NCI-H2107 treated with DMSO at 0.1 percent for 48 hours (cell line): ENCODE measurements around the gene ZNF804B.

ENCODE experiments used
- DNase-seq: peaks from one replicate; lab custom pipeline; 2025; ENCODE audit not compliant: unreplicated experiment; lab: John Stamatoyannopoulos, UW

ZNF804B gene

GRCh38 chr7:88759230-88760135 lies at the start of gene ZNF804B:
Gene ZNF804B (plus strand): TSS chr7:88759700. CDS start chr7:88759977, 277 bp downstream.
- DNase-seq = no peak

DNA sequence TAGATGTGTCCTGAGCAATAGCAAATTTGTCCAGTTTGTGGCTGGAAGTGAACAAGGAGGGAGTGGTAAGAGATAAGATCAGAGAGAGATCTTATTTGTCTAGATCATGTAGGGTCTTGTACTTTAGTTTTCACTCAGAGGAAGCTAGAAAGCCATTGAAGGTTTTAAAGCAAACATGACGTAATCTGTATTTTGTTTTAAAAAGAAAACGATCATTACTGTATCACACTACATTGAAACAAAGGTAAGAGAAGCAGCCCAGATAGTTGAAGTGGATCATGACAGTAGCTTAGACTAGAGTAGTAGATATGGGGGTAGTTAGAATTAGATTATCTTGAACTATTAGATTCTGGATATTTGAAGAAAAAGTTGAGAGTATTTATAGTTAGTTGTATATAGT lies 23.6 kb upstream of the ZNF804B start:
- no peak for DNase-seq

- DNase-seq = no peak
Measured at GRCh38 chr7:88737632-88738031, 21.9 kb upstream of the ZNF804B start.

DNA sequence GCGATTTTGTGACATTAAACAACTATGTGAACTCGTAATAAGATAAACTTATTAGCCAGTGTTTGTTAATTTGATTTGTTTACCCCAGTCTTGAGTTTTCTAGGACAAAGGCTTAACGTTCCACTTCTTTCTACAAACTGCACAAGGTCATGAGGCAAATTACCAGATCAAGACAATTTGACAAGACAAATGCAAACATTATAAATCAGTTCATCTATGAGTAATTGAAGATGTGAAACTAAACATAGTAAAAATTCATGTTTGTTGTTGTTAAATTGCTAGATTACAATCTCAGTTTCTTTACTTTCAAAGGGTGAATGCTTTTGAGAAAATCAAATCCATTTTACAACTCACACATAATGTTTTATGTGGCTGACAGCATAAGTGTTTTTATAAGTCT lies 13.4 kb upstream of the ZNF804B start:
- DNase-seq = no peak

DNA sequence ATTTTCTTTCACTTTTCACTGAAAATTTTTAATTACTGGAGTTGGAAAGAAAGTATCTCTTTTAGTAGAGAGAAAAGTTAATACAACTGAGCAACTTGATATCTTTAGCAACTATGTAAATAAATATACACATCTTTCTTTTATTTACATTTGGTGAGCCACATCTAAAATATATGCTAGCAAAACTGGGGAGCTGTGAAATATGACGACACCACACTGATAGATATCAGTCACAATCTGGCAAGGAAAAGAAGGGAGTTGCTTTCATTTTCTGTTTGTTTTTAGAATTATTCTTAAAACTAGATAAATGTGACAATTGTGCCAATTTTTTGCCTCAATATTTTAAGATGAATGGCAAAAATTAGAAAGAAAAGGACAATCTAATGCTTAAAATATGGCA lies 2.7 kb upstream of the ZNF804B start:
- DNase-seq = no peak

- no peak for DNase-seq
Measured at GRCh38 chr7:88757371-88757770, 2.1 kb upstream of the ZNF804B start.

DNA sequence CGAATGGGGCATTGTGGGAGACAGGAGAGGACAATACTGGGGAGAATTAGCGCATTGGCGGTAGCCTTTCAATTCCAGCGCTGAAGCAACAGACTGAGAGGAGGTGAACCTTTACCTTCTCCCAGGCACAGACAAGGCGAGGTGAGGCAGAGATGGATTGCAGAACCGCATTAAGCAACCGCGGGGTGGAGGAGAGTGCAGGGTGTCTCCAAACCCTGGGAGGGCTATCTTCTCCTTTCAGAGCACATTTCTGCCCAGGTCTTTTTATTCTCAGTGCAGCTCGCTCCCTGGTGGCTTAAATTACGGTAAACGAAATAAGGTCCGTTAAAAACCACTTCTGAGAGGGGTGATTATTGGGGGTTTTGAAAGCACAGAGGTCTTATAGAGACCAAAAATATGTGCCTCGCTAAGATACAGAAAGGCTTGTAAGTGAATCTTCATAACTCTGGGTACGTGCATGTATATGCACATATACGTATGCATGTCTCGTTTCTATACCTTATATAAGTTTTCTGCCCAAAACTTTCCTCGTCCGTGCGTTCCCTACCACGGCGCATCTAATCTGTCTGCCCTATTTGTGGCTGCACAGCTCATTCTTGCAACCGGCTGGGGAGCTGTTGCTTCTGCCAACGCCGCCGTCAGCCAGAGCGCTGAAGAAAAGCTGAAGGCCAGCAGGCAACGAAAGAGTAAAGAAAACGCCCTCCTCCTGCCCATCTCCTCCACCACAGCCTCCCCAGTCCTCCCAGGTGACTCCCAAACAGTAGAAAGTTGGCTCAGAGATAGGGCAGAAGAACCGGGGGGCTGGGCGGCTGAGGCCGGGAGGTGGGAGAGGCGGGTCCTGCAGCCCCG lies 895 bp upstream of the ZNF804B start:
- DNase-seq = no peak

DNA sequence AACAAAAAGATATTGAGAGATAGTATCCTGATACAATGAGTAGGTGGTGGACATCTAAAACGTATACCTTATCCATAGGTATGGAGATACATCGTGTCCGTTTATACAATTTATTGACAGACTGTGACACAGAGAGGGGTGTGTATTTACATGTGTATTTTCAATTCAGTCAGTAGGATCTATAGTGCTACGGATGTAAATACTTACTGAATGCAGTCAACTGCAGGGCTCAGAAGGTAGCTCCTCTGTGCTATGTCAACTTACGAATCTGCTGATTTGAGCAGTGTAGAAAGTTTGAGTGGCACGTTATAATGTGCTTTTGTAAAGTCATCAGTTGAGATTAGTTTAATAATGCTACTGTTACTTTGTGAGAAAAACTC lies 626 bp downstream of the ZNF804B start:
- DNase-seq = no peak

DNA sequence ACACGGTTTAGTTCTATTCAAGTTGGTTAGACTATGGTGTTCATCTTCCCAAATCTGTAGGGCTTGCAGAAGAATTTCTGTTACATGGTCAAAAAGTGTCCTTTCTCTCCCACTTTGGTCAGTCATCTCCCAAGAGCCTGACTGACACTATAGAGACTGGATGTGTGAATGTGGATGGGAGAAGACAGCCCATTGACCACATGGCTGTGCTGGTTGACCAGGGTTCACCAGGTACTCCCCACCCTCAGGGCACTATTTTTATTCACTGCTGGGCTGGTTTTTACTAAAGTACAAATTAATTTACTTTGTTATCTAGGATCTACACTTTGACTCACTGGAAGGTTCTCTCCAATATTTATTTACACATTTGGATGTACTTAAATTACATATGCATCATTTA lies 2.3 kb downstream of the ZNF804B start:
- no peak for DNase-seq

DNA sequence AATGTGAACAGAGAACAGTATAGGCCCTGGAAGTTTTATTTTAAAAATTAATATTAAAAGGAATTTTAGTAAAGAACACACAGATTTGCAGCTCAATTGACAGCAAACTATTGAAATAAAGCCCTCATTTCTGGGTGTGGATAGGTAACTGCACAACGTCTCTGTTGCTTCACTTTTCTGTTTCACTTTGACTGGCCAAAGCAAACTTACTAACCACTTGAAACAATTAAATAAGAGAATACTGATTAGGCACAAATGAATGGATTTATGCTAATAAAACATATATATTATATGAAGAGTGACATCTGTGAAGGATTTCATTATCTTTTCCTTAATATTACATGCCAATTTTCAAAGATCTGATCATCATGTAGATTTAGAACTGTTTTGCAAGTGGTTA lies 11.9 kb downstream of the ZNF804B start:
- no peak for DNase-seq

GRCh38 chr7:88772776-88773175 lies 13.3 kb downstream of the ZNF804B start:
- DNase-seq = no peak

GRCh38 chr7:88775838-88776237 lies 16.3 kb downstream of the ZNF804B start:
- DNase-seq = no peak

- DNase-seq = no peak
Measured at GRCh38 chr7:88787777-88788176, 28.3 kb downstream of the ZNF804B start.

- no peak for DNase-seq
Measured at GRCh38 chr7:88789480-88790064, 30.1 kb downstream of the ZNF804B start.

- no peak for DNase-seq
Measured at GRCh38 chr7:88791891-88792290, 32.4 kb downstream of the ZNF804B start.

- no peak for DNase-seq
Measured at GRCh38 chr7:88792361-88792760, 32.9 kb downstream of the ZNF804B start.

GRCh38 chr7:88795553-88795952 lies 36.1 kb downstream of the ZNF804B start, which contains the start of gene TEX47:
Gene TEX47 (minus strand): TSS chr7:88795737. CDS start chr7:88794942, 795 bp downstream.
- DNase-seq = no peak

GRCh38 chr7:88801046-88801445 lies 41.5 kb downstream of the ZNF804B start:
- DNase-seq = no peak

- no peak for DNase-seq
Measured at GRCh38 chr7:88806280-88807037, 47.0 kb downstream of the ZNF804B start.

GRCh38 chr7:88818552-88818951 lies 59.1 kb downstream of the ZNF804B start:
- DNase-seq = no peak

- DNase-seq = no peak
Measured at GRCh38 chr7:88826222-88826621, 66.7 kb downstream of the ZNF804B start.
